ENCODE data around the gene EXOC2. TPM values are rescaled to one million over a fixed set of nuclear protein-coding genes. Genes with fewer than 3 reads are reported as not detected.

EXOC2 gene
- total and polyA plus RNA-seq, 7 donors = 5.4 to 23.2 (median 15.3) TPM

DNA sequence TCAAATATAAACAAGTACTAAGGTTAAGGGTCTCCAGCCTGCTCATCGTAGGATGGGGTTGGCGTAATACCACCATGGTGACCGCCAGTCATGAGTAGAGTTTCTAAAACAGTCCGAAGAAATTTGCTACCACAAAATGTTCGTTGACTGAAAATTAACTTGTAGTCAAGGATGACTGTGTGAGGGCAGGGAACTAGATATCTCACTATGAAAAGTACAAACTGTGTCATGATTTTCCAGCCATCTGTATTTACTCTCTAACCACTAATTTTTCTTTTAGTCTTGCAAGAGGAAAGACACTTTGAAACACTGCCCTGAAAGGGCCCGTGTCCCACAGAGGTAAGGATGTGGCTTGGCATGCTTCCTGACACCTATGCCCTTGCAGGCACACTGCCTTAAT, 201.7 kb downstream of the EXOC2 start:
- Histone ChIP-seq H3K27me3 (no peaks in the 10 kb centered on the region), H3K9me3 (peaks cover 0 to 3% (median 0%) of the 10 kb centered on the region in 4 donors), H3K27ac (no peak overlapping the region), H3K4me3 (no peak overlapping the region), H3K4me1 (no peaks in the 10 kb centered on the region), H3K36me3 (peaks cover 0 to 72% (median 14%) of the 10 kb centered on the region in 4 donors)
- intact Hi-C loops (cut with DNase I) = no loop called here
- no peak for TF ChIP-seq POLR2A (IDR thresholded peaks at IDR 0.05)
- TF ChIP-seq EP300 (IDR thresholded peaks at IDR 0.05) = no peak
- TF ChIP-seq, protein P1, sequence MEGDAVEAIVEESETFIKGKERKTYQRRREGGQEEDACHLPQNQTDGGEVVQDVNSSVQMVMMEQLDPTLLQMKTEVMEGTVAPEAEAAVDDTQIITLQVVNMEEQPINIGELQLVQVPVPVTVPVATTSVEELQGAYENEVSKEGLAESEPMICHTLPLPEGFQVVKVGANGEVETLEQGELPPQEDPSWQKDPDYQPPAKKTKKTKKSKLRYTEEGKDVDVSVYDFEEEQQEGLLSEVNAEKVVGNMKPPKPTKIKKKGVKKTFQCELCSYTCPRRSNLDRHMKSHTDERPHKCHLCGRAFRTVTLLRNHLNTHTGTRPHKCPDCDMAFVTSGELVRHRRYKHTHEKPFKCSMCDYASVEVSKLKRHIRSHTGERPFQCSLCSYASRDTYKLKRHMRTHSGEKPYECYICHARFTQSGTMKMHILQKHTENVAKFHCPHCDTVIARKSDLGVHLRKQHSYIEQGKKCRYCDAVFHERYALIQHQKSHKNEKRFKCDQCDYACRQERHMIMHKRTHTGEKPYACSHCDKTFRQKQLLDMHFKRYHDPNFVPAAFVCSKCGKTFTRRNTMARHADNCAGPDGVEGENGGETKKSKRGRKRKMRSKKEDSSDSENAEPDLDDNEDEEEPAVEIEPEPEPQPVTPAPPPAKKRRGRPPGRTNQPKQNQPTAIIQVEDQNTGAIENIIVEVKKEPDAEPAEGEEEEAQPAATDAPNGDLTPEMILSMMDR (IDR thresholded peaks at IDR 0.05) = no peak
- TF ChIP-seq POLR2AphosphoS5 (IDR thresholded peaks at IDR 0.05) = no peak
- DNase-seq = no peak
- WGBS, 2 donors = 67 to 87% methylated on average over 6 of the region's 6 CpGs

GRCh38 chr6:490251-491037, 202.5 kb downstream of the EXOC2 start:
- Histone ChIP-seq H3K36me3 (peaks cover 0 to 72% (median 18%) of the 10 kb centered on the region in 4 donors), H3K9me3 (peaks cover 0 to 3% (median 0%) of the 10 kb centered on the region in 4 donors), H3K27me3 (no peaks in the 10 kb centered on the region), H3K4me3 (no peak overlapping the region), H3K27ac (no peak overlapping the region), H3K4me1 (no peaks in the 10 kb centered on the region)
- no peak for DNase-seq
- intact Hi-C loops (cut with DNase I) = no loop called here
- TF ChIP-seq, protein P1 (IDR thresholded peaks at IDR 0.05) = no peak
- no peak for TF ChIP-seq POLR2A (IDR thresholded peaks at IDR 0.05)
- TF ChIP-seq EP300 (IDR thresholded peaks at IDR 0.05) = no peak
- TF ChIP-seq POLR2AphosphoS5 (IDR thresholded peaks at IDR 0.05) = no peak
- WGBS, 2 donors = 50 to 80% methylated on average over 6 of the region's 6 CpGs

DNA sequence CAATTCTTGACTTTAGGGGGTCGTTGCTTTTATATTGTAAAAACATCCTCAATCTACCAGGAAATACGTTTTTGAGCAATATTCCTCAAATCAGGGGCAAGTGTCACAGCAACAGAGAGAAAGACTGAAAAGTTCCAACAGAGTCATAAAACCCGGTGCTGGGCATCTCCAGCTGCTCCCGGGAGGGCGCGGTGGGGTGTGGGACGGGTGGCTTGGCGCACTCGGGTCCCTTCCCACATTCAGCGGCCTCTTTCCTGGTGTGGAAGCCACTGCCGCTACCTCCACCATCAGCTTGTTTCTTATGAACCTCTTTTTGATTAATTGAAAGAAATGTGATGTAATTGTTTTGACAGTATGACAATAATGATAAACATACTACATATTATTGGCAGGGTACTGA, 203.2 kb downstream of the EXOC2 start:
- Histone ChIP-seq H3K4me3 (no peak overlapping the region), H3K4me1 (no peaks in the 10 kb centered on the region), H3K36me3 (peaks cover 0 to 72% (median 18%) of the 10 kb centered on the region in 4 donors), H3K27ac (no peak overlapping the region), H3K27me3 (no peaks in the 10 kb centered on the region), H3K9me3 (peaks cover 0 to 3% (median 0%) of the 10 kb centered on the region in 4 donors)
- no peak for DNase-seq
- intact Hi-C loops (cut with DNase I) = no loop called here
- 87 to 89% methylated on average over 11 of the region's 11 CpGs for WGBS, 2 donors
- TF ChIP-seq, protein P1 (IDR thresholded peaks at IDR 0.05) = no peak
- TF ChIP-seq EP300 (IDR thresholded peaks at IDR 0.05) (no peak), POLR2AphosphoS5 (IDR thresholded peaks at IDR 0.05) (no peak), POLR2A (IDR thresholded peaks at IDR 0.05) (no peak)

GRCh38 chr6:489001-489400, 203.9 kb downstream of the EXOC2 start:
- Histone ChIP-seq H3K9me3 (peaks cover 0 to 3% (median 0%) of the 10 kb centered on the region in 4 donors), H3K27me3 (no peaks in the 10 kb centered on the region), H3K27ac (no peak overlapping the region), H3K36me3 (peaks cover 0 to 72% (median 18%) of the 10 kb centered on the region in 4 donors), H3K4me3 (no peak overlapping the region), H3K4me1 (no peaks in the 10 kb centered on the region)
- intact Hi-C loops (cut with DNase I) = no loop called here
- no peak for DNase-seq
- TF ChIP-seq POLR2AphosphoS5 (IDR thresholded peaks at IDR 0.05) (no peak), EP300 (IDR thresholded peaks at IDR 0.05) (no peak), POLR2A (IDR thresholded peaks at IDR 0.05) (no peak)
- TF ChIP-seq, protein P1 (IDR thresholded peaks at IDR 0.05) = no peak
- 48 to 84% methylated on average over 4 of the region's 4 CpGs for WGBS, 2 donors
